ENCODE data around the gene TKTL1. TPM values are rescaled to one million over a fixed set of nuclear protein-coding genes. Genes with fewer than 3 reads are reported as not detected.

TKTL1 gene
- total RNA-seq, 6 experiments from 2014 or later: 0.06 TPM; not detected in 5

DNA sequence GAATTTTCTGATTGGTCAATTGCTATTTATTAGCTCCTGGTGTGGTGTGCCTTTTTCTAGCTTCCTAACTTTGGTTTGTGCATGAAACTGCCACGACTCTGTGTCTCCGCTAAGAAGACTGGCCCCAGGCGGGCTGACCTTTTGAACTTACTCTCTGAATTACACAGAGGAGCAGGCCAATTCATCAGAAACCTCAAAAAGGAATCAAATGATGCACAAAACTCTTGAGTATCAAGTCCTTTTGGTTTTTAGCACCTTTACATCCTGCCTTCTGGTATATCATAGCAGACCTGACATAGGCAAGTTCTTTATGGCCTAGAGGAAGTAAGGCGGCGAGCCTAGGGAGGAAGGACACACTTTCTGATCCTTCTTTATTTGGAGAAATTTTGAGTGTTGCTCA is 17.6 kb downstream of the TKTL1 start:
- TF ChIP-seq, protein P1, sequence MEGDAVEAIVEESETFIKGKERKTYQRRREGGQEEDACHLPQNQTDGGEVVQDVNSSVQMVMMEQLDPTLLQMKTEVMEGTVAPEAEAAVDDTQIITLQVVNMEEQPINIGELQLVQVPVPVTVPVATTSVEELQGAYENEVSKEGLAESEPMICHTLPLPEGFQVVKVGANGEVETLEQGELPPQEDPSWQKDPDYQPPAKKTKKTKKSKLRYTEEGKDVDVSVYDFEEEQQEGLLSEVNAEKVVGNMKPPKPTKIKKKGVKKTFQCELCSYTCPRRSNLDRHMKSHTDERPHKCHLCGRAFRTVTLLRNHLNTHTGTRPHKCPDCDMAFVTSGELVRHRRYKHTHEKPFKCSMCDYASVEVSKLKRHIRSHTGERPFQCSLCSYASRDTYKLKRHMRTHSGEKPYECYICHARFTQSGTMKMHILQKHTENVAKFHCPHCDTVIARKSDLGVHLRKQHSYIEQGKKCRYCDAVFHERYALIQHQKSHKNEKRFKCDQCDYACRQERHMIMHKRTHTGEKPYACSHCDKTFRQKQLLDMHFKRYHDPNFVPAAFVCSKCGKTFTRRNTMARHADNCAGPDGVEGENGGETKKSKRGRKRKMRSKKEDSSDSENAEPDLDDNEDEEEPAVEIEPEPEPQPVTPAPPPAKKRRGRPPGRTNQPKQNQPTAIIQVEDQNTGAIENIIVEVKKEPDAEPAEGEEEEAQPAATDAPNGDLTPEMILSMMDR (IDR thresholded peaks at IDR 0.05): no peak
- TF ChIP-seq POLR2A (IDR thresholded peaks at IDR 0.05): no peak
- no peaks in the 10 kb centered on the region for H3K9me3 ChIP-seq
- H3K4me3 ChIP-seq: no peak overlapping the region
- 49% methylated on average over 5 of the region's 5 CpGs for WGBS (ENCODE audit: insufficient coverage, low coverage, low lambda C conversion rate, missing lambda C conversion rate)
- ATAC-seq (no peak), DNase-seq (peak in 1 of 3 donors; percentile 10)
- H3K36me3 ChIP-seq: no peaks in the 10 kb centered on the region
- H3K27ac ChIP-seq: no peak overlapping the region
- intact Hi-C loops (cut with DNase I): no loop called here
- no peaks in the 10 kb centered on the region for H3K27me3 ChIP-seq
- no peaks in the 10 kb centered on the region for H3K4me1 ChIP-seq

DNA sequence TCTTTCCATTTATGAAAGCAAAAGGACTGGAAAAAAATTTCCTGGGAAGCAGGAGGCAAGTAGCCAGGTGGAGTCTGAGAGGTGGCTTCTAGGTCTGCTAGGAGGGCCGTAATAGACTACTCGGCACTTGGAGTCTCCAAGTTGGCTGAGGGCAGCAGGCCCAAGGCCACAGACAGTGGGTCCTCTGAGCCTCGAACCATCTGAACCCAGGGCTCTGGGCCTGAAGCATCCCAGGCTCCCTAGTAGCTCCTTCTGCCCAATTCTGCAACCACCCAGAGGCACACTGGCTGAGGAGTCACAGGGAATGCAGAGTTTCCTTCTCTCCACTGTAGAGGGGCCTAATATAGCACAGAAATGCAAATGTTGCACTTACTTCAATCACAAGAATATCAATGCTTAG is 19.8 kb downstream of the TKTL1 start:
- Histone ChIP-seq H3K27me3 (no peaks in the 10 kb centered on the region), H3K4me1 (no peaks in the 10 kb centered on the region), H3K36me3 (no peaks in the 10 kb centered on the region), H3K27ac (no peak overlapping the region), H3K9me3 (no peaks in the 10 kb centered on the region), H3K4me3 (no peak overlapping the region)
- intact Hi-C loops (cut with DNase I): no loop called here
- TF ChIP-seq, protein P1 (IDR thresholded peaks at IDR 0.05): no peak
- TF ChIP-seq POLR2A (IDR thresholded peaks at IDR 0.05): no peak
- ATAC-seq: no peak
- DNase-seq: peak in 1 of 3 donors; percentile 20
- no CpG with 5 or more reads among the region's 3 CpGs for WGBS (ENCODE audit: insufficient coverage, low coverage, low lambda C conversion rate, missing lambda C conversion rate)

GRCh38 chrX:154317391-154317995 is 21.9 kb downstream of the TKTL1 start:
- Histone ChIP-seq H3K9me3 (no peaks in the 10 kb centered on the region), H3K36me3 (no peaks in the 10 kb centered on the region), H3K27me3 (no peaks in the 10 kb centered on the region), H3K4me3 (no peak overlapping the region), H3K27ac (no peak overlapping the region), H3K4me1 (no peaks in the 10 kb centered on the region)
- intact Hi-C loops (cut with DNase I): no loop called here
- ATAC-seq (peak; percentile 56 to 58 (median 58)), DNase-seq (peak in 1 of 3 donors; percentile 36)
- TF ChIP-seq POLR2A (IDR thresholded peaks at IDR 0.05): no peak
- TF ChIP-seq, protein P1 (IDR thresholded peaks at IDR 0.05): peak; percentile 40 to 43 (median 43)
- 15% methylated on average over 7 of the region's 7 CpGs for WGBS (ENCODE audit: insufficient coverage, low coverage, low lambda C conversion rate, missing lambda C conversion rate)

DNA sequence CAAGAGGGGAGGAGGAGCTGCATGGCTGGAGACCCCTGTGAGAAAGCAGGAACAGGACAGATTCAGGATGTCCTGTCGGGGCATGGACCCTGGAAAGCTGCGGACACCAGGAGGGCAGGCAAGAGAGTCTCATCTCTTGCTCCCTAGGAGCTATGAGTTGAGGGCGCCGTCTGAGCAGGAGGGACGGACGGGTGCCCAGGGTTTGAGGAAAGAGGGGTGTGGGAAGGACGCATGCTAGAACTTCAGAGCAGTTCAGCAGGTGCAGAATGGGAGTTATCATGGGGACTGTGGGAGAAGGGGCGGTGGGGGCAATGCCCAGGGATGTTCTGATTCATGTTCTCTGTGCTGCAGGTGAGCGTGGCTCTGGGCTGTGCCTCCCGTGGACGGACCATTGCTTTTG is 24.8 kb downstream of the TKTL1 start:
- Histone ChIP-seq H3K36me3 (no peaks in the 10 kb centered on the region), H3K27ac (no peak overlapping the region), H3K9me3 (no peaks in the 10 kb centered on the region), H3K27me3 (no peaks in the 10 kb centered on the region), H3K4me3 (no peak overlapping the region), H3K4me1 (no peaks in the 10 kb centered on the region)
- TF ChIP-seq POLR2A (IDR thresholded peaks at IDR 0.05): no peak
- TF ChIP-seq, protein P1 (IDR thresholded peaks at IDR 0.05): no peak
- WGBS (ENCODE audit: insufficient coverage, low coverage, low lambda C conversion rate, missing lambda C conversion rate): 68% methylated on average over 6 of the region's 11 CpGs
- ATAC-seq (no peak), DNase-seq (peak in 1 of 3 donors; percentile 23)
- intact Hi-C loops (cut with DNase I): no loop called here

Measured in right lobe of liver (tissue), 6 donors.